HG03025 (cell line): ENCODE measurements around the gene RPS6KA4.

Source experiments
- ATAC-seq: cut with Tn5 transposase; IDR thresholded peaks from one replicate; pipeline ENCODE4 v1.9.1; 2021; ENCODE audit warnings: mild to moderate bottlenecking, moderate library complexity; ENCODE audit not compliant: unreplicated experiment, low FRiP score

RPS6KA4 gene

DNA sequence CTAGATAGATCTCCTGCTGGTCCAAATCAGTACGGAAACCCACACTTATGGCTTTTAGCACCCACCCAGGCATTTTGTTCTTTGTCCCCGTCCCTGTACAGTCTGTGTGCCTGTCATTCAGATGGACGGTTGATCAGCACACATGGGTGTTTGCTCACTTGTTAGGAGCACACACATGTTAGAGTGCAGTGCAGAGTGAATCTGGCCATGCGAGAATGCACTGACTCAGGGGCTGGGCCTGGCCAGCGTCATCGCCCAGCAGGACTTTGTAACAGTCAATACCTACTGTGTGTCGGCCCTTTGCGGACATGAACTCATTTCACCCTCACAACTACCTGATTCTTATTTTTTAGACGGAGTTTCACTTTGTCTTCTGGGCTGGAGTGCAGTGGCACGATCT lies 3.4 kb downstream of the RPS6KA4 start:
- no peak for ATAC-seq

DNA sequence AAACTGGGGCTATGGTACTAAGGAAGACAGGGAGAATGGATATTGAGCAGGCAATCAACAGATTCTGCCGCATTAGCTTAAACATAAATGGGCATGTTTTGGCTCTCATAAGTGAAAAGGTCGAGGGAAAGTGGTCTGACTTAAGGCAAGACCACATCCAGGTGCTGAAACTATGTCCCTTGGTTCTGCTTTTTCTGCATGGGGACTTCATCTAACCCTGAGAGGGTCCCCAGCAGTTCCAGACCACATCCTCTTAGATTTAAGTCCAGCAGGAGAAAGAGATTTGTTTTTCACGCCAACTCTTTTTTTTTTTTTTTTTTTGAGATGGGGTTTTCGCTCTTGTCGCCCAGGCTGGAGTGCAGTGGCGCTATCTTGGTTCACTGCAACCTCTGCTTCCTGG lies 5.5 kb downstream of the RPS6KA4 start:
- ATAC-seq: no peak

DNA sequence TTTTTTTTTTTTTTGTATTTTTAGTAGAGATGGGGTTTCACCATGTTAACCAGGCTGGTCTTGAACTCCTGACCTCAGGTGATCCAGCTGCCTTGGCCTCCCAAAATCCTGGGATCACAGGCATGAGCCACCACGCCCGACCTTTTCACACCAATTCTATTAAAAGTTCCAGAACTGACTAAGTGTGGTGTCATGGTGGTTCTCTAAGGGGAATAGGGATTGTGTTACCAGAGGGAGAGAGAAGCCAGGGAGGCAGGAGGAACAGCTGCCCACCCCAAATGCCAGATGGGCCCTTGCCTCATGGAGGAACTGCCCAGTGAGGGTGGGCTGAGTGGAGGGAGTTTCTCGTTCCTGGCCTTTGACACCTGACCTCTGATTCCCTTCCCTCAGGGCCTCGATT lies 5.9 kb downstream of the RPS6KA4 start:
- no peak for ATAC-seq

- no peak for ATAC-seq
These were observed 7.8 kb downstream of the RPS6KA4 start for GRCh38 chr11:64366751-64367150.

GRCh38 chr11:64367931-64368672 lies 9.1 kb downstream of the RPS6KA4 start:
- ATAC-seq: no peak

DNA sequence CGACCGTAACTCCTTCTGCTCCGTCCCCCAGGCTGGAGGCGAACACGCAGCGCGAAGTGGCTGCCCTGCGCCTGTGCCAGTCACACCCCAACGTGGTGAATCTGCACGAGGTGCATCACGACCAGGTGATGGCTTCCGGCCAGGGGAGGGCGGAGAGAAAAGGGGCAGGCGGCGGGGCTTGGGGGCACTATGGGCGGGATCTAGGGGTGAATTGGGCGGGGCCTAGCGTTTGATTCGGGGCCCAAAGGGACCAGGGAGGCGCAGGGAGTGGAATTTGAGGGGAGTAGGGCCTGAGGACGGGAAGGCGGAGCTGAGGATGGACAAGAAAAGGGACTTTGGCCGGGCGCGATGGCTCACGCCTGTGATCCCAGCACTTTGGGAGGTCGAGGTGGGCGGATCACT lies 9.7 kb downstream of the RPS6KA4 start:
- ATAC-seq: no peak

GRCh38 chr11:64369440-64370421 lies 10.8 kb downstream of the RPS6KA4 start:
- ATAC-seq: no peak

DNA sequence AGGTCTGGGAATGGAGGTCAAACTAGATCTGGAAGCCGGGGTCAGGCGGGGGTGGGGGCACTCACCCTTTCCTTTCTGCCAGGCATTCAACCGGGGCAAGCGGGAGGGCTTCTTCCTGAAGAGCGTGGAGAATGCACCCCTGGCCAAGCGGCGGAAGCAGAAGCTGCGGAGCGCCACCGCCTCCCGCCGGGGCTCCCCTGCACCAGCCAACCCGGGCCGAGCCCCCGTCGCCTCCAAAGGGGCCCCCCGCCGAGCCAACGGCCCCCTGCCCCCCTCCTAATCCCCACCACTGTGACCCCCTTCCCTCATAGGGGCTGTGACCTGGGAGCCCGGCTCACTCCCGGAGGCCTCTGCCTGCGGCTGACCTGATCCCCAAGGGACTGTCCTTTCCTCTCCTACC lies 12.2 kb downstream of the RPS6KA4 start:
- ATAC-seq: no peak

GRCh38 chr11:64372021-64372420 lies 13.1 kb downstream of the RPS6KA4 start:
- ATAC-seq: no peak

GRCh38 chr11:64372802-64373597 lies 14.0 kb downstream of the RPS6KA4 start:
- ATAC-seq: no peak

DNA sequence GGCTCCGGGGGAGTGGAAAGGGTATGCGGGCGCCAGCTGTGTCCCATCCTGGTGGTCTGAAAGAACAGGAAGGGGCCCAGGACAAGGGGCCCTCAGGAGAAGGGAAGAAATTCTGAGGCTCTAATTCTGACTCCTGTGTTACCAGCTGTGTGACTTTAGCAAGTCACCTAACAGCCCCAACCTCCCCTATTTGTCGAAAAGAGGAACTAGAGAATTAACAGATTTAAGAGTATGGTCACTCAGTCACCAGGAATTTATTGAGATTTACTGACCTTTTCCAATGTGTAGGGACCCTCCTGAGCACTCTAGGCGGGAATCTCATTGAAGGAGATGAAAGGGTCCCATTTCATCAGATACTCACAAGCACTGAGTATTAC lies 14.6 kb downstream of the RPS6KA4 start:
- ATAC-seq: no peak

- ATAC-seq: no peak
These were observed 17.1 kb downstream of the RPS6KA4 start for GRCh38 chr11:64376071-64376470.

DNA sequence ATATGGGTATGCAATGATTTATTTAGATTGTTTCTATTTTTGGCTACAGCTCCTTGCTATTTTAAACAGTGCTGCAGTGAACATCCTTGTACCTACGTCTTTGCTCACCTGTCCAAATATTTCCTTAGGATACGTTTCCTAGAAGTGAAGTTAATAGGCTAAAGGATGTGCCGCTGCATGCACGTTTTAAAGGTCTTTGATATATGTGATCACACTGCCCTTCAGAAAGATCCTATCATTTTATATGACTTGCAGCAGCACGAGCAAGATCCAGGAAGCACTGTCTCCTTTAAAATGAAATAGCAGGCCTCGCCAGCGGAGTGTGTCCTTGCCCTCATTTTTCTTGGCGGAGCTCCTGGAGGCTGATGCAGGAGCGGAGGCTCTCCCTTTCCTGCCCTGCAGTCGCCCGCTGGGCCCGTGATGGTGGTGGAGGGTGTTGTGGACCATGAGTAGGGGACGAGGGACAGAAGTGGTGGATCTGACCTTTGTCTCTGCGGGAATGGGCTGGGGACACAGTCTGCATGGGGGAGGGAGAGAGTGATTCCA lies 19.4 kb downstream of the RPS6KA4 start:
- ATAC-seq: no peak

GRCh38 chr11:64379160-64379559 lies 20.2 kb downstream of the RPS6KA4 start:
- ATAC-seq: no peak

DNA sequence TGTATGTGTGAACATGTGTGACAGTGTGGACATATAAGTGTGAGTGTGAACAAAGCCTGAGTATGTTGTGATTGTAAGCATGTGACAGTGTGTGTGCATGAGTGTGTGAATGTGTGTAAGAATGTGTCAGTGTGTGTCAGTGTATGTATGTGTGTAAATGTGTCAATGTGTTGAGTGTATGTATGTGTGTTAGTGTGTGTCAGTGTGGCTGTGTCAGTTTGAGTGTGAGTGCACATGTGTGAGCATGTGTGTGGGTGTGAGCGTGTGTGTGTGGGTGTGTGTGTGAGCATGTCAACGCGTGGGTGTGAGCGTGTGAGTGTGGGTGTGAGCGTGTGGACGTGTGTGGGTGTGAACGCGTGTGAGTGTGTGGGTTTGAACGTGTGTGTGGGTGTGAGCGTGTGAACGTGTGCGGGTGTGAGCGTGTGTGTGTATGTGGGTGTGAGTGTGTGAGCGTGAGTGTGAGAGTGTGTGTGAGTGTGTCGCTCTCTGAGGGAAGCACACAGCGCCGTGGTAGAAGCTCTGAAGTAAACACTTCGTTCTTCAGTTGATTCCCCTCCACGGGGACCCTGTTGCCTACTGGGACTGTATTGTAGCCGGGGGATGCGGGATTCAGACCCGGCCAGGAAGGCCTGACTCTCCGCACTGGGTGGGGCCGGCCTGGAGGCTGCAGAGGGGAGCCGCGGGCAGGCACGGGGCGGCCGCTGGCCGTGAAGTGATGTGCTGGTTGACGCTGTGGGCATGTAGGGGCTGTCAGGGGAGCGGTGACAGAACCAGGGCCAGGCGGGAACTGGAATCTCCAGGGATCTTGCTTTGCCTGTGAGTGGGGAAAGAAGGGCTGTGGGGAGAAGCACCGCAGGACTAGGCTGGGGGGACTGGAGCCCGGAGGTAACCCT lies 21.1 kb downstream of the RPS6KA4 start:
- no peak for ATAC-seq

GRCh38 chr11:64381350-64381749 lies 22.4 kb downstream of the RPS6KA4 start:
- no peak for ATAC-seq

DNA sequence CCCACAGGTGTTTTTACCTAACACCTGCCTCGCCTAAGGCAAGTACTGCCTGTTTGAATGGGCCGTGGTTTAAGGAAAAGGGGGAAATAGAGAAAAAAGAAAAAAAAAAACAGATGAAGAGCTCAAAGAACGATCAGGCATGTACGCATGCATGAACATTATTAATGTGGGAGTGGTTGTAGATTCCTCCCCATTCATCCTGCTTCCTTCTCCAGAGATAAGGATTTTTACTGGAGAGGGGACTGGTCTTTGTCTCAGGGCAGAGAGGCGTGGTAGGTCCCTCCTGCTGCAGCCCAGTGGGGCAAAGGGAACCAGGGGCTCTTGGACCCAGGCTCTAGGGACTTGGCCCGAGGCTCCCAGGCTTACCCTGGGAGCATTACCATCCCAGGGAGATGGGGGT lies 23.1 kb downstream of the RPS6KA4 start:
- ATAC-seq: no peak

GRCh38 chr11:64382586-64382985 lies 23.6 kb downstream of the RPS6KA4 start:
- no peak for ATAC-seq

GRCh38 chr11:64383580-64383979 lies 24.6 kb downstream of the RPS6KA4 start:
- ATAC-seq: no peak
